HG03025 (cell line): ENCODE data around the gene ARL4C.

Experiments
- ATAC-seq: cut with Tn5 transposase; IDR thresholded peaks from one replicate; pipeline ENCODE4 v1.9.1; 2021; ENCODE audit warnings: mild to moderate bottlenecking, moderate library complexity; ENCODE audit not compliant: unreplicated experiment, low FRiP score

The ARL4C gene

DNA sequence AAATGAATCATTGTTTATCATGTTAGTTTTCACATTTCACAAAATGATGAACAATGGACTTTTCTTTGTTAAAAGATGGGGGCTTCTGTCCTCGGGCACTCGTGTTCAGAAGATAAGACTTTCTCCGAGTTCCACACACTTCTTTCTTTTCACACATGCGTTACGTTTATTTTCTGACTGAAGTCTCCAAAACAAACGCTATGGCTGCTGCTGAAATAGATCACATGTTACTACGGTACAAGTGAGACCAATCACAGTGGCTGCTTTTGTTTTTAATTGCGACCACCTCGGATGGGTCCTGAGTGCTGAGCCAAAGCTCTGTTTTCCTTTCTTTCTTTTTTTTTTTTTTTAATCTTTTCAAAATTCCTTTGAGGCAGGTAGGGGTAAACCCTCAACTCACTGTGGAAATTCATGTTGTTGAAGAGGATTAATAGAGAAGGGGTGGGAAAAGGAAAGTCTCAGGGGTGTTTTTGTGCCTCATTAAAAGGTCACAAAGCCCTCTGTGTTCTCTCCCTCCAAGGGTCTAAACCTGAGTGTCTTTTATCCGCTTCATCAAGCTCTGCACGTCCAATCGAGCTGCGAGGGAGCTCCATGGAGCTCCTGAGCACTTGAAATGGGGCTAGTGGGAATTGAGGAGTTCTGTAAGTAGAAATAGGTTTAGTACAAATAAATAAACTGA is 48.2 kb downstream of the ARL4C start:
- no peak for ATAC-seq

DNA sequence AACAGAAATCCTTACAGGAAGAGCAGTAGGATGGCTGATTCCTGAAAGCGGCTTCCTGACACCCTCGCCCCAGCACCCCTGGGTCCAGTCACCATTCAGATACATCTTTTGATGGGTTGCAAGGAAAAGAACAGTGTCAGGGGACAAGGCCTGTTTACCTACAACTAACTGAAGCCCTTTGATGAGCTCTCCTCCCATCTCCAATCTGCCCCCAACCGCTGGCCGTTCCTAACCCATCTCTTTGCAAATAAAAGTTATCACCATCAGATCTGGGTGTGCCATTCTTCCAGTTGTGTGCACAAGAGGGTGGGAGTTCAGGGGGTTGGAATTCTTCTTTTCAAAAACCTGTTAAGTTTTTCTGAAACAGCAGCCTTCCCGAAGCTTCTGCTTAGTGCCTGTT is 48.9 kb downstream of the ARL4C start:
- no peak for ATAC-seq

DNA sequence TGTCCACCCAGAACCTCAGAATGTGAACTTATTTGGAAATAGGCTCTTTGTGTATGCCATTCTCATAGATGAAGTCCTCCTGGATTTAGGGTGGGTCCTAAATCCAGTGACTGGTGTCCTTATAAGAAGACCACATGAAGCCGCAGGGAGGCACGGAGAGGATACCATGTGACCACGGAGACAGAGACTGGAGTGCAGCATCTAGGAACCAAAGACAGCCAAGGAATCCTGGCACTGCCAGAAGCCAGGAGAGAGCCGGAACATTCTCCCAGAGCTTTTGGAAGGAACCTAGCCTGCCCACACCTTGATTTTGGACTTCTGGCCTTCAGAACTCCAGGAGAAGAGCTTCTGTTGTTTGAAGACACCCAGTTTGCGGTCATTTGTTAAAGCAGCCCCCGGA is 49.7 kb downstream of the ARL4C start:
- ATAC-seq: no peak

DNA sequence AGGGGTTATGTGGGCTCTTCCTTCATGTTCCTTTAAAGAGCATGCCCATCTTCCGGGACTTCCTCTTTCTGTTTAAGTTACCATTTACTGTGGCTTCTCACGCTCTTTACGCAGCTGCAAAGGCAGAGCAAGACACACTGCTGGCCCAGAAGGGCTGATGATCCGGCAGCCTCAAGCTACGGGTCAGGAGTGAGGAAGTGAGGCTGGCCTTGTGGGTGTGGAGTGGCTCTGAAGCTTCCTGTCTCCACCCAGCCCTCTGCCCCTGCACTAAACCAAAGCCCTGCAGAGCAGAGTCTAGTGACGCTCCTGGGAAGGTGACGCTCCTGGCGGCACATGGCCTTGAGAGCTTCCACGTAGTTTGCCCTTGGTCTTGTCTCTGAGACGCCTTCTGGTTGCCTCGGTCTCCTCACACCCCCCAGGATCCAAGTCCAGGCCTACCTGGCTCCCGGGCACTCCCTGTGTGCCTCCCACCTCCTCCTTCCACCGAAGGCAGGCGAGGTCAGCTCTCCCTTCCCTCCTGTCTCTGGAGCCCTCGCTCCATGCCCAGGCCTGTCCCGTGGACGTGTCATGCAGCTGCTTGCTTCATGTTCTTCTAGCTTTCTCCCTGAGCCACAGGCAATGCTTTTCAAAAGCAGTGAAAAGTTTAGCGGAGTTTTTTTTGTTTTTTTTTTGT is 50.3 kb downstream of the ARL4C start:
- peak; percentile 96 for ATAC-seq

DNA sequence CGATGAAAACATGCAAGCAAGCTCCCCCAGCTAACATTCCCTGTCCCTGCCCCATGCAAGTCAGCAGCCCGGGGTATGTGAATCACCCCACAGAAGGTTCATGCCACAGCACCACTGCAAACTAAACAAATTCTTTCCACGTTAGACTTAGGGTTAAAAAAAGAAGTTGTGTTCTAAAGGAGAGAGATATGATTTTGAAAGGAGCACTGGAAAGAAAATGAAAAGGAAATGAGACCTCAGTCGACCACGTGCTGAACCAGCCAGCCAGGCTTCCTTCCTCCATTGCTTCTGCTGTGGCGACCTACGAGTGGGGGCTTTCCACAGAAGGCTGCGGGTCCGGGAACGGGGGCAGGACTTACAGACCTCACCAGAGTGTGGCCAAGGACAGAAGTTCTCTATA is 52.0 kb downstream of the ARL4C start:
- no peak for ATAC-seq

DNA sequence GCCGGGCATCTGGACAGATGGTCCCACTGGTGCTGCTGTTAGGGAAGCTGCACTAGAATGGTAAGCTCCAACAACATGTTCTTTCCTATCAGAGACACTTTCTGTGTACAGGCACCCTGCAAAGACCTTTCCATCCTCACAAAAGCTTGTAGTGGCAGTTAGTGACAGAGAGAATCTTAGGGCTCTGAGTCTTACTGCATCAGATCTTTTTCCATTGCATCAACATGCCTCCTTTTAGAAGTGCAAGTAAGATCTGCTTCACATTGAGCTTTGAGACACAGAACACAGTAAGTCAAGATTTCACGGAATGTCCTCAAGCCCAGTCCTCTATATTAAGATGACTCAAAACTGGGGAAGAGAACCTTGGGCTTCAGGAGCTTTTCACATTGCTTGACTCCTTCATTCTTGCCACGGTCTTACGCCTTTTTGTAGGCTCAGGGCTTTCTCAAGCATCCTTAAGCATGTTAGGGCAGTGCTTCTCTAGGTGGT is 52.6 kb downstream of the ARL4C start:
- ATAC-seq: no peak
